H9 (cell line): ENCODE measurements around the gene VWA1. TPM values are rescaled to one million over a fixed set of nuclear protein-coding genes. Genes with fewer than 3 reads are reported as not detected.
"Not testable (repeated sequence)": the region's sequence is repeated elsewhere in the genome, so short reads cannot be mapped to it uniquely, and the experiment has no call there.

Experiments used
- DNase-seq: peaks from one replicate; pipeline ENCODE4 v3.0.0-alpha.2; 2017
- H2AFZ ChIP-seq: one replicate; pipeline ENCODE4 v1.6.1; 2013; ENCODE audit warnings: mild to moderate bottlenecking, low read length, control low read depth, moderate library complexity
- H2AK5ac ChIP-seq: 2 replicates; pipeline ENCODE4 v1.6.1; 2013; ENCODE audit warnings: low read length, control low read depth, mixed read lengths; ENCODE audit not compliant: insufficient read length
- H2BK120ac ChIP-seq: one replicate; pipeline ENCODE4 v1.6.1; 2013; ENCODE audit warnings: low read depth, mild to moderate bottlenecking, low read length, control low read depth, inconsistent platforms; ENCODE audit not compliant: poor library complexity, severe bottlenecking
- H2BK12ac ChIP-seq: 2 replicates; pipeline ENCODE4 v1.6.1; 2013; ENCODE audit warnings: low read length, control low read depth, mixed read lengths, low read depth; ENCODE audit not compliant: insufficient read length
- H2BK15ac ChIP-seq: 2 replicates; pipeline ENCODE4 v1.6.1; 2013; ENCODE audit warnings: low read depth, low read length, control low read depth
- H2BK20ac ChIP-seq: one replicate; pipeline ENCODE4 v1.6.1; 2013; ENCODE audit warnings: low read depth, mild to moderate bottlenecking, low read length, control low read depth, inconsistent platforms; ENCODE audit not compliant: poor library complexity, severe bottlenecking
- H2BK5ac ChIP-seq: 2 replicates; pipeline ENCODE4 v1.6.1; 2013; ENCODE audit warnings: low read length, control low read depth, mixed read lengths; ENCODE audit not compliant: insufficient read length
- H3K14ac ChIP-seq: 2 replicates; pipeline ENCODE4 v1.6.1; 2013; ENCODE audit warnings: low read length, control low read depth; ENCODE audit not compliant: insufficient read depth
- H3K18ac ChIP-seq: 2 replicates; pipeline ENCODE4 v1.6.1; 2013; ENCODE audit warnings: low read depth, mild to moderate bottlenecking, mixed read lengths, low read length, control low read depth; ENCODE audit not compliant: insufficient read length
- H3K23ac ChIP-seq: 2 replicates; pipeline ENCODE4 v1.6.1; 2013; ENCODE audit warnings: low read length, control low read depth, mixed read lengths, low read depth; ENCODE audit not compliant: insufficient read length
- H3K23me2 ChIP-seq: 2 replicates; pipeline ENCODE4 v1.6.1; 2013; ENCODE audit warnings: low read depth, mild to moderate bottlenecking, mixed read lengths, low read length, control low read depth; ENCODE audit not compliant: insufficient read length, poor library complexity, severe bottlenecking
- H3K27ac ChIP-seq: 2 replicates; pipeline ENCODE4 v1.5.1; 2013; ENCODE audit warnings: low read length, control low read depth, mixed read lengths, low read depth; ENCODE audit not compliant: insufficient read length
- H3K27me3 ChIP-seq: 2 replicates; pipeline ENCODE4 v1.6.1; 2013; ENCODE audit warnings: low read length, control low read depth, inconsistent platforms; ENCODE audit not compliant: insufficient read depth
- H3K4ac ChIP-seq: 2 replicates; pipeline ENCODE4 v1.6.1; 2013; ENCODE audit warnings: low read depth, mild to moderate bottlenecking, control low read depth, inconsistent platforms, low read length, moderate library complexity
- H3K4me1 ChIP-seq: 2 replicates; pipeline ENCODE4 v1.6.1; 2013; ENCODE audit warnings: low read length, control low read depth, inconsistent platforms; ENCODE audit not compliant: insufficient read depth
- H3K4me2 ChIP-seq: 2 replicates; pipeline ENCODE4 v1.6.1; 2013; ENCODE audit warnings: low read length, control low read depth, mixed read lengths; ENCODE audit not compliant: insufficient read length, insufficient read depth
- H3K56ac ChIP-seq: 2 replicates; pipeline ENCODE4 v1.6.1; 2013; ENCODE audit warnings: low read depth, mild to moderate bottlenecking, mixed read lengths, low read length, control low read depth; ENCODE audit not compliant: insufficient read length
- H3K79me1 ChIP-seq: 2 replicates; pipeline ENCODE4 v1.6.1; 2013; ENCODE audit warnings: low read depth, mild to moderate bottlenecking, moderate library complexity, low read length, control low read depth, inconsistent platforms; ENCODE audit not compliant: insufficient read depth, poor library complexity, severe bottlenecking
- H3K79me2 ChIP-seq: 2 replicates; pipeline ENCODE4 v1.6.1; 2013; ENCODE audit warnings: low read length, control low read depth, inconsistent platforms; ENCODE audit not compliant: insufficient read depth
- H3K9ac ChIP-seq: 2 replicates; pipeline ENCODE4 v1.6.1; 2013; ENCODE audit warnings: low read length, control low read depth, mixed read lengths; ENCODE audit not compliant: insufficient read length; ENCODE audit errors: extremely low read depth
- H3K9me3 ChIP-seq: one replicate; pipeline ENCODE4 v1.6.1; 2013; ENCODE audit warnings: low read depth, low read length, inconsistent platforms; ENCODE audit not compliant: control insufficient read depth
- H3T11ph ChIP-seq: one replicate; pipeline ENCODE4 v1.6.1; 2013; ENCODE audit warnings: mild to moderate bottlenecking, low read length, control low read depth, inconsistent platforms
- H4K20me1 ChIP-seq: one replicate; pipeline ENCODE4 v1.6.1; 2013; ENCODE audit not compliant: control insufficient read depth, insufficient read length, insufficient read depth
- H4K5ac ChIP-seq: 2 replicates; pipeline ENCODE4 v1.6.1; 2013; ENCODE audit warnings: low read depth, mild to moderate bottlenecking, mixed read lengths, low read length, control low read depth; ENCODE audit not compliant: insufficient read length
- H4K8ac ChIP-seq: replicated peaks from 2 replicates; pipeline ENCODE4 v1.6.1; 2013; ENCODE audit warnings: low read length, control low read depth, mixed read lengths, low read depth; ENCODE audit not compliant: insufficient read length
- H4K91ac ChIP-seq: 2 replicates; pipeline ENCODE4 v1.6.1; 2013; ENCODE audit warnings: low read depth, mild to moderate bottlenecking, moderate library complexity, mixed read lengths, low read length, control low read depth; ENCODE audit not compliant: insufficient read length
- H3K27ac Mint-ChIP-seq, 3 experiments: 2 replicates in 2 of 3; 3 replicates in 1 of 3; pipeline ENCODE4 v1.8.0; 2020 to 2021; ENCODE audit warnings: mixed read lengths in 3 of 3, mild to moderate bottlenecking in 1 of 3, moderate library complexity in 1 of 3
- H3K27me3 Mint-ChIP-seq: 2 replicates; pipeline ENCODE4 v1.8.0; 2021; ENCODE audit warnings: low read depth, mild to moderate bottlenecking, moderate library complexity, mixed read lengths
- H3K36me3 Mint-ChIP-seq, 3 experiments: 2 replicates in 2 of 3; 3 replicates in 1 of 3; pipeline ENCODE4 v1.8.0; 2020 to 2021; ENCODE audit warnings: low read depth in 3 of 3, mixed read lengths in 3 of 3; ENCODE audit not compliant: insufficient read depth in 1 of 3
- H3K4me1 Mint-ChIP-seq, 2 experiments: 2 replicates each; pipeline ENCODE4 v1.8.0; 2020; ENCODE audit warnings: mixed read lengths in 2 of 2
- H3K4me3 Mint-ChIP-seq, 2 experiments: 2 replicates in 1 of 2; 3 replicates in 1 of 2; pipeline ENCODE4 v1.8.0; 2020 to 2021; ENCODE audit warnings: mild to moderate bottlenecking in 2 of 2, mixed read lengths in 2 of 2, moderate library complexity in 1 of 2
- H3K9me3 Mint-ChIP-seq, 2 experiments: 2 replicates in 1 of 2; 3 replicates in 1 of 2; pipeline ENCODE4 v1.8.0; 2020; ENCODE audit warnings: mild to moderate bottlenecking in 2 of 2, mixed read lengths in 2 of 2, moderate library complexity in 1 of 2
- WGBS: extraction: QIAGEN DNeasy Blood & Tissue Kit; methylation state at CpG from one replicate; pipeline ENCODE4 v1.1.7; 2013; ENCODE audit warnings: missing lambda C conversion rate, low lambda C conversion rate, mixed read lengths; ENCODE audit not compliant: insufficient read length; ENCODE audit errors: extremely low coverage; 5-methylcytosine and 5-hydroxymethylcytosine counted together
- total RNA-seq: library from RNA; stranded (reverse); gene quantifications from 2 replicates; pipeline ENCODE4 v1.2.1, GENCODE V29; 2021
- TF ChIP-seq, protein P1 (sequence below): fragments of 200-600 bp; sonication (generic); conservative IDR thresholded peaks from 3 replicates; pipeline ENCODE4 v1.8.0; 2021; ENCODE audit warnings: antibody characterized with exemption, mild to moderate bottlenecking

Gene VWA1
- total RNA-seq, 1 experiment from 2014 or later, result 57.1 TPM

DNA sequence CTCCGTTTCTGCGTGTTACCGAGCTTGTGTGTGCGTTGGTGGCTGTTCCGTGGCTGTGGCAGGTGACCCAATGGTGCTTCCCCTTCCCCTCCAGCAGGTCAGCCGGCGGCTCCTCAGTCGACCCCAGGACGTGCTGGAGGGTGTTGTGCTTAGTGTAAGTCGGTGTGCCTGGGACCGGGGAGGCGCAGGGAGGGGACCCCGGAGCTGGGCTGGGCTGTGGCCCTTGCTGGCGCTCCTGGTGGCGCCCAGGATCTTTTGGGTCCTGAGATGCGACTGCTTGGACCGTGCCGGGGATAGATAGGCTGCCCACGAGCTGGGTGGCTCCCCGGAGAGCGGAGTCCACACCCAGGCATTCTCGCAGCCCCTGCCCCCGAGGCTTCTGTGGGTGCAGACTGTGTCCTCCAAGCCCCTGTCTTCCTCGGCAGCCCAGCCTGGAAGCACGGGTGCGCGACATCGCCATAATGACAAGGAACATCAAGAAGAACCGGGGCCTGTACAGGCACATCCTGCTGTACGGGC, 19.9 kb downstream of the VWA1 start:
- Histone ChIP-seq H3K4me2 (no peak overlapping the region), H3K14ac (no peak overlapping the region), H3K18ac (no peak overlapping the region), H3T11ph (no peak overlapping the region), H3K23ac (no peak overlapping the region), H4K5ac (no peak overlapping the region), H2BK120ac (no peak overlapping the region), H3K23me2 (no peaks in the 10 kb centered on the region), H3K27ac (no peak overlapping the region), H2AFZ (no peak overlapping the region), H3K27me3 (no peaks in the 10 kb centered on the region), H3K79me2 (no peaks in the 10 kb centered on the region), H4K20me1 (no peaks in the 10 kb centered on the region), H3K4me1 (no peaks in the 10 kb centered on the region), H3K4ac (no peak overlapping the region), H3K9me3 (no peaks in the 10 kb centered on the region), H3K56ac (no peak overlapping the region), H4K91ac (no peak overlapping the region), H2AK5ac (no peak overlapping the region), H3K79me1 (no peaks in the 10 kb centered on the region), H2BK5ac (no peak overlapping the region), H2BK12ac (no peak overlapping the region), H4K8ac (no peak overlapping the region), H2BK20ac (no peak overlapping the region), H2BK15ac (no peak overlapping the region), H3K9ac (no peak overlapping the region)
- Mint-ChIP-seq H3K36me3 (no peaks in the 10 kb centered on the region), H3K4me3 (no peak overlapping the region), H3K27me3 (no peaks in the 10 kb centered on the region), H3K9me3 (no peaks in the 10 kb centered on the region), H3K4me1 (no peaks in the 10 kb centered on the region), H3K27ac (no peak overlapping the region)
- WGBS, result no CpG with 5 or more reads among the region's 30 CpGs
- no peak for DNase-seq
- TF ChIP-seq, protein P1, sequence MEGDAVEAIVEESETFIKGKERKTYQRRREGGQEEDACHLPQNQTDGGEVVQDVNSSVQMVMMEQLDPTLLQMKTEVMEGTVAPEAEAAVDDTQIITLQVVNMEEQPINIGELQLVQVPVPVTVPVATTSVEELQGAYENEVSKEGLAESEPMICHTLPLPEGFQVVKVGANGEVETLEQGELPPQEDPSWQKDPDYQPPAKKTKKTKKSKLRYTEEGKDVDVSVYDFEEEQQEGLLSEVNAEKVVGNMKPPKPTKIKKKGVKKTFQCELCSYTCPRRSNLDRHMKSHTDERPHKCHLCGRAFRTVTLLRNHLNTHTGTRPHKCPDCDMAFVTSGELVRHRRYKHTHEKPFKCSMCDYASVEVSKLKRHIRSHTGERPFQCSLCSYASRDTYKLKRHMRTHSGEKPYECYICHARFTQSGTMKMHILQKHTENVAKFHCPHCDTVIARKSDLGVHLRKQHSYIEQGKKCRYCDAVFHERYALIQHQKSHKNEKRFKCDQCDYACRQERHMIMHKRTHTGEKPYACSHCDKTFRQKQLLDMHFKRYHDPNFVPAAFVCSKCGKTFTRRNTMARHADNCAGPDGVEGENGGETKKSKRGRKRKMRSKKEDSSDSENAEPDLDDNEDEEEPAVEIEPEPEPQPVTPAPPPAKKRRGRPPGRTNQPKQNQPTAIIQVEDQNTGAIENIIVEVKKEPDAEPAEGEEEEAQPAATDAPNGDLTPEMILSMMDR, result no peak

DNA sequence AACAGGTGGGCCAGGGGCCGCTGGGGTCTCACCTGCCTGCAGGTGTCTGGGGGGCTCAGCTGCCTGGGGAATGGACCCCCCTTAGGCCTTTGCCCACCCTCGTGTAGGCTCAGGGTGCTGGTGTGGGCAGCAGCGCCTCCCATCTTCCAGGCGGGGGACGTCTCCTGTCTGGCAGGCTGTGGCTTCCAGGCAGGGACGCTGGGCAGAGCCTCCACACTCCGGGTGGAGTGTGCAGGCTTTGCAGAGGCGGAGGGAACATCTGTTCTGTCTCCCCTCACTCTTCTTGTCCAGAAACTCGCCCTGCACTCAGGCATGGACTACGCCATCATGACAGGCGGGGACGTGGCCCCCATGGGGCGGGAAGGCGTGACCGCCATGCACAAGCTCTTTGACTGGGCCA, 20.4 kb downstream of the VWA1 start:
- H3K14ac ChIP-seq, H3K27me3 ChIP-seq, H3K23ac ChIP-seq, H3K9me3 Mint-ChIP-seq, H4K5ac ChIP-seq, H2AFZ ChIP-seq, H3K4me1 ChIP-seq, H3K27ac Mint-ChIP-seq, H2BK20ac ChIP-seq, H3K4me1 Mint-ChIP-seq, H2AK5ac ChIP-seq, H3K36me3 Mint-ChIP-seq, H3K79me2 ChIP-seq, H3K27me3 Mint-ChIP-seq, H4K91ac ChIP-seq, H3K4me3 Mint-ChIP-seq, H4K20me1 ChIP-seq, H2BK12ac ChIP-seq, H3K27ac ChIP-seq, H3K56ac ChIP-seq, H3K79me1 ChIP-seq, DNase-seq, H3K4me2 ChIP-seq, H2BK120ac ChIP-seq, H2BK5ac ChIP-seq, H3K18ac ChIP-seq, H3K4ac ChIP-seq, H3K23me2 ChIP-seq, H3T11ph ChIP-seq, H3K9ac ChIP-seq, H2BK15ac ChIP-seq, H4K8ac ChIP-seq, H3K9me3 ChIP-seq: not testable (repeated sequence)
- no CpG with 5 or more reads among the region's 15 CpGs for WGBS
